Spinal cord (tissue), 10 donors: ENCODE data around the gene CSF3R. TPM values are rescaled to one million over a fixed set of nuclear protein-coding genes. Genes with fewer than 3 reads are reported as not detected.

ENCODE experiments used
- DNase-seq, 6 donors: peaks; one replicate each; pipeline versions ENCODE4 v3.0.0 to v3.0.0-alpha.2; 2013 to 2015; ENCODE audit warnings: low spot score in 6 of 6, low read depth in 4 of 6
- H3K27ac ChIP-seq: one replicate; pipeline ENCODE4 v1.5.1; 2013; ENCODE audit warnings: low read depth, low read length, control low read depth
- H3K27me3 ChIP-seq: one replicate; pipeline ENCODE4 v1.6.1; 2013; ENCODE audit warnings: low read length; ENCODE audit not compliant: control insufficient read depth, insufficient read depth
- H3K36me3 ChIP-seq: one replicate; pipeline ENCODE4 v1.6.1; 2013; ENCODE audit warnings: low read length; ENCODE audit not compliant: control insufficient read depth, insufficient read depth
- H3K4me1 ChIP-seq: one replicate; pipeline ENCODE4 v1.6.1; 2013; ENCODE audit warnings: low read length; ENCODE audit not compliant: control insufficient read depth, insufficient read depth
- H3K4me3 ChIP-seq: one replicate; pipeline ENCODE4 v1.5.1; 2013; ENCODE audit warnings: low read depth, low read length, control low read depth
- H3K9me3 ChIP-seq: one replicate; pipeline ENCODE4 v1.6.1; 2013; ENCODE audit warnings: low read length; ENCODE audit not compliant: control insufficient read depth, insufficient read depth
- WGBS: methylation state at CpG from one replicate; pipeline ENCODE4 v1.1.5; 2013; ENCODE audit warnings: missing lambda C conversion rate; ENCODE audit not compliant: insufficient coverage; 5-methylcytosine and 5-hydroxymethylcytosine counted together
- polyA plus RNA-seq, 2 donors: library from polyadenylated mRNA; unstranded; fragments of 120-200 nt; gene quantifications; one replicate each; pipeline ENCODE4 v1.2.1, GENCODE V29; 2013; ENCODE audit not compliant: insufficient read length in 2 of 2
- total RNA-seq, 2 donors: library from RNA; depleted of rRNA in 1 of 2; stranded (reverse); fragments of 120-200 nt in 1 of 2; fragments of >200 nt in 1 of 2; gene quantifications; one replicate each; pipeline versions ENCODE4 v1.2.3 to v1.2.4, GENCODE V29; 2013 to 2014
- donor health status: healthy.

The CSF3R gene
- total and polyA plus RNA-seq, 4 donors, result 6.8 to 19.7 (median 15.6) TPM

- WGBS, result no CpG with 5 or more reads among the region's 7 CpGs
- no peaks in the 10 kb centered on the region for H3K27me3 ChIP-seq
- no peaks in the 10 kb centered on the region for H3K9me3 ChIP-seq
- no peak overlapping the region for H3K27ac ChIP-seq
- no peaks in the 10 kb centered on the region for H3K36me3 ChIP-seq
- no peak overlapping the region for H3K4me3 ChIP-seq
- peak in 1 of 6 donors; percentile 76 for DNase-seq
- H3K4me1 ChIP-seq, result peaks cover 13% of the 10 kb centered on the region
Measured at GRCh38 chr1:36475910-36476604, 6.7 kb downstream of the CSF3R start.

GRCh38 chr1:36475341-36475740, 7.4 kb downstream of the CSF3R start:
- peak in 1 of 6 donors; percentile 31 for DNase-seq
- Histone ChIP-seq H3K27me3 (no peaks in the 10 kb centered on the region), H3K36me3 (no peaks in the 10 kb centered on the region), H3K4me3 (no peak overlapping the region), H3K9me3 (no peaks in the 10 kb centered on the region), H3K4me1 (peaks cover 13% of the 10 kb centered on the region), H3K27ac (no peak overlapping the region)
- WGBS, result 69% methylated on average over 6 of the region's 9 CpGs

DNA sequence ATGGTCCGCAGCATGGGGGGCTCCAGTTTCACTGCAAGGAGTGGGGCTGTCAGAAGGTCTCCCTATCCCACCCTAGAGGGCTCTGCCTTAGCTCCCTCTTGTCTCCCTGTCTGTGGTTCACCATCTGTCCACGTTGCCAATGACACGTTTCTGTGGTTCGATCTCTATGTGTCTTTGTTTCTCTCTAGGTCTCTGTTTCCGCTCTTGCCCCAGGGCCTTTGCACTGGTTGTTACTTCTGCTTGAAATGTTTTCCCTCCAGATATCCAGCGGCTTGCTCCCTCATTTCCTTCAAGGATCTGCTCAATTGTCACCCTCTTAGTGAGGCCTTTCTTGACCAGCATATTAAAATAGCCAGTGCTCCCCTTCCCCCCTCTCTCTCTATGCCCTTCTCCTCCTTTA, 10.1 kb downstream of the CSF3R start:
- no peak overlapping the region for H3K4me3 ChIP-seq
- no peak overlapping the region for H3K27ac ChIP-seq
- no peaks in the 10 kb centered on the region for H3K36me3 ChIP-seq
- no peaks in the 10 kb centered on the region for H3K9me3 ChIP-seq
- WGBS, result 73% methylated on average over 6 of the region's 6 CpGs
- H3K4me1 ChIP-seq, result peaks cover 13% of the 10 kb centered on the region
- H3K27me3 ChIP-seq, result no peaks in the 10 kb centered on the region
- DNase-seq, result no peak

DNA sequence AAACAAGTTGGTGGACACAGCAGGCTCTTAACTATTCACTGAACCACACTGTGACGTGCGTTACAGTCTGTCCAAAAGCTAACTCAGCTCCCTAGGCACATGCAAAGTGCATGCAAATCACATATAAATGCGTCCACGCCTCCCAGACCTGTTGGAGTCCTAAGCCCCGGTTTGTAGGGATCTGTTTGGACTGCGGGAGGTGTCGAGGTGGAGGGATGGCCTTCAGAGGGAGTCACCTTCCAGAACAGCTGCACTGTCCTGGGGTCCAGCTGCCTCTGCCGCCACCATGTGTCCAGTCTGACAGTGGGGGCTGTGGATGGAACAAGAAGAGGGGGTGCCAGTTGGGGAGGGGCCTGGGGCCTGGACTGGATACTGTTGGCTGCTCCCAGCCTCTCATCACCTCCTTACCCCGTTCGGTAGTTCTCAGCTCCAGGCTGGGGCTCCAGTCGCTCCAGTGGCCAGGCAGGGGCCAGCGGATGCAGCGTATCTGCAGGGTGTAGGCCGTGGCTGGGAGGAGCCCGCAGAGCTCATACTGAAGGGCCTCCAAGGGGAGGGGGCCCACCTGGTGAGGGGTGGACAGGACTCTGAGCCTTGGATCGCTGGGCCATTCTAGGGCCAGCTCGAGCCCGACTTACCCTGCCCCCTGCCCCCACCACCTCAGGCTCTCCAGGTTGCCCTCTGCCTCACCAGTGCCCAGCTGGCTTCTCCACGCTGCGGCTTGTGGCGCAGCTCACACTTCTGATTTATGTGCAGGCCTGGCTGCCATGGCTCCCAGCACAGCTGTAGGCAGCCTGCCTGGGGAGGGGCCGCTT, 10.7 kb downstream of the CSF3R start:
- H3K9me3 ChIP-seq, result no peaks in the 10 kb centered on the region
- no peak overlapping the region for H3K27ac ChIP-seq
- 43% methylated on average over 14 of the region's 22 CpGs for WGBS
- H3K4me3 ChIP-seq, result no peak overlapping the region
- H3K36me3 ChIP-seq, result no peaks in the 10 kb centered on the region
- peaks cover 13% of the 10 kb centered on the region for H3K4me1 ChIP-seq
- DNase-seq, result peak in 1 of 6 donors; percentile 25
- no peaks in the 10 kb centered on the region for H3K27me3 ChIP-seq

- WGBS, result 100% methylated on average over 1 of the region's 2 CpGs
- no peaks in the 10 kb centered on the region for H3K9me3 ChIP-seq
Measured at GRCh38 chr1:36469163-36469562, 13.6 kb downstream of the CSF3R start.

DNA sequence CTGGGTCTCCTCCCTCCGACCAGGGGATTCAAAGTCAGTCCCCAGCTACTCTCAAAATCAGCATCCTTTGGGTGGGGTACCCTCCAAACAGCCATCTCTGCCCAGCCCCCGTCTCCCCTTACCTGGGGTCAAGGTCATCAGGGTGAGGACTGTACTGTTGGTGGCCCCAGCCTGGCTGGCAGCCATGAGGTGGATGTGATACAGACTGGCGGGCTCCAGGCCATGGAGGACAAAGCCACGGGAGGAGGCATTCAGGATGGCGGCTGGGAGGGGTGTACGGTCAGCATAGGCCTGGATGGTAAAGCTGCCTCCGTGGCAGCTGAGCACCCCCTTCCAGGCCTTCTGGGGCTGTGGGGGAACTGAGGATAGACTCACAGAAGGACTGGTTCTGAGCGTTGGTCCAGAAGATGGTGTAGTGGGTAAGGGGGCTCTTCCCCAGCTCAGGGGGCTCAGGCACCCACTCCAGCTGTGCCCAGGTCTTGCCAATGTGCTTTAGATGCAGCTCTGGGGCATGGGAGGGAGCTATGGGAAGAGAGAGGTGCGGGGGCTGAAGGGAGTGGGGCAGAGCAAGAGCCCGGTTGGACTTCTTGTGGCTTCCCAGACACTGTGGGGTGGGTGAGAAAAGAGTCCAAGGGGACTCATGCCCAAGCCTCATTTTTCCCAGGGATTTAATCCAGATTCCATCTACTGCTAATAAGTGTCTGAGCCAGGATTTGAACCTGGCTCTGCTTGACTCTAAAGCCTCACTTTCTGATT, 14.8 kb downstream of the CSF3R start:
- H3K27me3 ChIP-seq, result no peaks in the 10 kb centered on the region
- no peaks in the 10 kb centered on the region for H3K9me3 ChIP-seq
- 89% methylated on average over 8 of the region's 10 CpGs for WGBS
- no peak overlapping the region for H3K27ac ChIP-seq
- H3K4me1 ChIP-seq, result peaks cover 15% of the 10 kb centered on the region
- H3K36me3 ChIP-seq, result no peaks in the 10 kb centered on the region
- no peak overlapping the region for H3K4me3 ChIP-seq
- no peak for DNase-seq

More at GRCh38 chr1:36469163-36469562, 13.6 kb downstream of the CSF3R start:
- no peak for DNase-seq
- Histone ChIP-seq H3K27ac (no peak overlapping the region), H3K27me3 (no peaks in the 10 kb centered on the region), H3K4me3 (no peak overlapping the region), H3K36me3 (no peaks in the 10 kb centered on the region), H3K4me1 (peaks cover 7% of the 10 kb centered on the region)

- H3K4me3 ChIP-seq, result no peak overlapping the region
- H3K36me3 ChIP-seq, result no peaks in the 10 kb centered on the region
- no peaks in the 10 kb centered on the region for H3K27me3 ChIP-seq
- H3K27ac ChIP-seq, result no peak overlapping the region
- no peak for DNase-seq
- H3K4me1 ChIP-seq, result peaks cover 10% of the 10 kb centered on the region
- no peaks in the 10 kb centered on the region for H3K9me3 ChIP-seq
- WGBS, result 93% methylated on average over 3 of the region's 4 CpGs
Measured at GRCh38 chr1:36467027-36467410, 15.7 kb downstream of the CSF3R start.

DNA sequence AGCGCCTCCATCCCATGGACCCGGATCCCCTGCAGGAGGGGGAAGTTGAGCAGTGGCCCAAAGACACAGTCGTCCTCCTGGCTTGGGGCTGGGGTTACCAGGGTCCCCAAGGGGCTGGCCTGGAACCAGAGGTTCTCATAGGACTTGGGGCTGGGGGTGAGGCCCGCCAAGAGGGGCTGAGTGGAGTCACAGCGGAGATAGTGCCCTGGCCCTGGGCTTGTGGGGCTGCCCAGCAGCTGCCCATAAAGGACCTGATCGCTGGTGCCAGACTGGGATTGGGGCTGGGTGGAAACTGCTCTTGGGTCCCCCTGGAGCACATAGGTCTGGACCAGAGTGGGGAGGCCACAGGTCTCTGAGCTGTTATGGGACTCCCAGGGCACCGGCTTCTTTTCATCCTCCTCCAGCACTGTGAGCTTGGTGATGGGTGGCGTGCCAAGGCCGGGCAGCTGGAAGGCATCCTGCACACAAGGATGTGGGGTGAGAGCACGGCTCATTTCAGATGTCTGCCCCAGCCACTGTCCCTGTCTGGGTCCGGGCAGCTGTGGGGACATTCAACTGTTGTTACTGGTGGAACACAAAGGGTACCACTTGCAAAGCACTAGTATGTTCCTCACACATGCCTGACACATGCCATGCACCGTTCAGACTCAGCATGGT, 16.2 kb downstream of the CSF3R start:
- DNase-seq, result no peak
- Histone ChIP-seq H3K4me1 (peaks cover 8% of the 10 kb centered on the region), H3K27ac (no peak overlapping the region), H3K9me3 (no peaks in the 10 kb centered on the region), H3K27me3 (no peaks in the 10 kb centered on the region), H3K36me3 (no peaks in the 10 kb centered on the region), H3K4me3 (no peak overlapping the region)
- 86% methylated on average over 12 of the region's 12 CpGs for WGBS

DNA sequence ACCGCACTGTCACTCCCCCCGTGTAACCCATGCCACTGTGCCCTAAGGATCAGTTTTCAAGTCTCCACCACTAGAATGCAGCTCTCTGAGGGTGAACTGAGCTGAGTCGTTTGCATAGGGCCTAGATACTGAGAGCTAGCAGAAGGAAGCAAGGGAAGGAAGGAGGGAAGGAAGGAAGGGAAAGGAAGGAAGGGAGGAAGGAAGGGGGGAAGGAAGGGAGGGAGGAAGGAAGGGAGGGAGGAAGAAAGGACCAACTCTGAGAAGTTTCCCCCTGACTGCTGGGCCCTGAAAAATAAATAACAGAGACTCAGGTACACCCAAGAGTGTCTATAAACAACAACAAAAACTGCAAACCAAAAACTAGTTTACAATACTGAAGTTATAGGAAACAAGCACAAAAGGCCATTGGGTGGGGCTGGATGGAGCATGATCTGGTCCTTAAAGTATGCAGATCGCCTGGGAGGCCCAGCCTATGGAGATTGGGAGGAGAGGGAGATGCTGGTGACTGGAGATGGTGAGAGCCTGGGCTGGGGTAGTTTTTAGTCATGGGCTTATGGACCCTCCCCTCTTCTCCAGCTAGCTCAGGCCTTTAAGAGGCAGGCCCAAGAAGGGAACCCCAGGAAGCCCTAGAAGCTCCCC, 16.9 kb downstream of the CSF3R start:
- DNase-seq, result no peak
- H3K27ac ChIP-seq, result no peak overlapping the region
- no peaks in the 10 kb centered on the region for H3K27me3 ChIP-seq
- H3K9me3 ChIP-seq, result no peaks in the 10 kb centered on the region
- no peak overlapping the region for H3K4me3 ChIP-seq
- no CpG with 5 or more reads among the region's 4 CpGs for WGBS
- H3K36me3 ChIP-seq, result peaks cover 6% of the 10 kb centered on the region
- H3K4me1 ChIP-seq, result peaks cover 8% of the 10 kb centered on the region
